ENCODE results near the gene TTC9B.

Gene TTC9B

GRCh38 chr19:40255619-40256166 is 37.5 kb upstream of the TTC9B start:
- no peak for DNase-seq (ENCODE audit: low read depth)

DNA sequence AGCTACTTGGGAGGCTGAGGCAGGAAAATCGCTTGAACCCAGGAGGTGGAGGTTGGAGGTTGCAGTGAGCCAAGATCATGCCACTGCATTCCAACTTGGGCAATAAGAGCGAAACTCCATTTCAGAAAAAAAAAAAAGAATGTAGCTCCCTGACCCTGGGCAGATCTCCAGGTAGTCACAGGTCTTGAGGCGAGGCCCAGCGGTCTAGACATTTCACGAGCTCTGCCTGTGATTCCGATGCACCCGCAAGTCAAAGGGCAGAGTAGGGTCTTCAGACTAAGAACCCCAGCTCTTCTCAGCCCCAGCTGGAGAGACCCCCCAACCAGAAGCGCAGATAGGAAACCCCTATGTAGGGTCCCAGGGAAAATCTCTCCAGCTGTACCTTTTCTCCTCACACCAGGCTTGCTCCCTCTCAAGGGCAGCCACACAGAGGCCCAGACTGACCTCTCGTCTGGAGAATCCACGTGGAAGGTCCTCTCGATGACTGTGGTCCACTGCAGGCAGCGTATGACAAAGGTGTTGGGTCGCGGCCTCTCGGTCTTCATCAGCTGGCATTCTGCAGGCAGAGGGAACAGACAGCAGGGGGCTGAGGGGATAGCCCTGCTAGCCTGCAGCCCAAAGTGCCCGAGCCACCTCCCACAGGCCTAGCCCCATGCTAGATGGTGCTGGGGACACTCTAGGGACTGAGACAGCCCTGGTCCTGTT is 36.7 kb upstream of the TTC9B start:
- in situ Hi-C loops (cut with HindIII; ENCODE audit: low sequenced_read_pairs), result no loop called here
- no peak for DNase-seq (ENCODE audit: low read depth)
- TF ChIP-seq CTCF (IDR thresholded peaks at IDR 0.05; ENCODE audit: low read depth, low read length, missing control alignments), result no peak
- H3K4me3 ChIP-seq (ENCODE audit: low read depth, low read length), result no peak overlapping the region

More at GRCh38 chr19:40255619-40256166, 37.5 kb upstream of the TTC9B start:
- no peak overlapping the region for H3K4me3 ChIP-seq (ENCODE audit: low read depth, low read length)
- in situ Hi-C loops (cut with HindIII; ENCODE audit: low sequenced_read_pairs), result no loop called here
- TF ChIP-seq CTCF (IDR thresholded peaks at IDR 0.05; ENCODE audit: low read depth, low read length, missing control alignments), result no peak

DNA sequence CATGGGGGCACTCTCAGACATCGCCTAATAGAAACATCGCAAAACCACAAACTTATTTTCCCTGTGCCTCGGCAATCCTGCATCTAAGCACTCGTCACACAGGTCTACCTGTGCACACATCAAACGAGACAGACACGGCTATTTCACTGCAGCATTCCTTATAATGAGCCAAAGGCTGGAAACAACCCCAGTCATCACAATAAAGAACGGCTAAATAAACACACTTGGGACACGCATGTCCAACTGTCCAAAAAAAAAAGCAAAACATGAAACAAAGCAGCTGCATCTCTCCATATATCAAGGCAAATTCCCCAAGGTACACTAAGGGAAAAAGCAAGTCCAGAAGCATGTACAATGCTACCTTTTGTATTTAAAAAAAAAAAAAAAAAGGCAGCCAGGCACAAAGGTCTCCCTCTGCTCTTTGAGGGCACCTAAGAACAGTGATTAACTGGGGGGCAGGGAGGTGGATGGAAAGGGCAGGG is 35.5 kb upstream of the TTC9B start:
- in situ Hi-C loops (cut with HindIII; ENCODE audit: low sequenced_read_pairs), result no loop called here
- TF ChIP-seq CTCF (IDR thresholded peaks at IDR 0.05; ENCODE audit: low read depth, low read length, missing control alignments), result no peak
- H3K4me3 ChIP-seq (ENCODE audit: low read depth, low read length), result no peak overlapping the region
- DNase-seq (ENCODE audit: low read depth), result no peak

DNA sequence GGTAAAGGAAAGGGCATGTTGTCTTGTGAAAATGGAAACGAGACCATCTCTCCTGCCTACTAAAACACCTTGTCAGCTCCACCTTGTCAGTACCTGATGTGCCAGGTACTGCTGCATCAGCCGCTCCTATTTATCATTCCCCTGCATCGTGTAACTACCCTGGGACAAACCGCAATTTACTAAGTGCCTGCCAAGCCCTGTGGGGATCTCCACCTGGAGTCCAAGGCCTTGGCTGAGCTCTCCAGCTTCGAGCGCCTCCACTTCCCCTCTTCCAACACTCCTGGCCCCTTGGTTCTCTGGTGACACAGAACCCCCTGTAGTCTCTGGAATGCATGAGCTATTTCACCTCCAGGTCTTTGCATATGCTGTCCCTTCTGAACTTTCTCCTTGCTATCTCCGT is 34.2 kb upstream of the TTC9B start:
- no peak for TF ChIP-seq CTCF (IDR thresholded peaks at IDR 0.05; ENCODE audit: low read depth, low read length, missing control alignments)
- in situ Hi-C loops (cut with HindIII; ENCODE audit: low sequenced_read_pairs), result no loop called here
- no peak for DNase-seq (ENCODE audit: low read depth)
- no peak overlapping the region for H3K4me3 ChIP-seq (ENCODE audit: low read depth, low read length)

DNA sequence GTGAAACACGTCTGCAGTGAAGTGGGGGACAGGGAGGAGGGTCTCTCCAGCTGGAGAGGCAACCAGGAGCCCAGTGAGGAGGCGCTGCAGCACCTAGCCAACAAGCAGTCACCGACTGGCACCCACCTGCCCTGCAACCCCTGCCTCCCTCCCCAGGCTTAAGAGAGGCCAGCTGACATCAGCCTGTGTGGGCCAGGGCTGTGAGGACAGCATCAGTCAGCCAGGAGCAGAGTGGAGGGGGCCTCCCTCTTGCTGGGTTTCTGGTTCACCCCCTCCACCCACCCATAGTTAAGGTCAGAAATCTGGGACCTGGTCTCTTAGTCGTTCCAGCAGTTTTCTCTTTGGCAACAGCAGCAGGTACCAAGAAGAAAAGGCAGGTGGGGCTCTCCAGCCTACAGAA is 33.8 kb upstream of the TTC9B start:
- in situ Hi-C loops (cut with HindIII; ENCODE audit: low sequenced_read_pairs), result no loop called here
- H3K4me3 ChIP-seq (ENCODE audit: low read depth, low read length), result no peak overlapping the region
- DNase-seq (ENCODE audit: low read depth), result no peak
- TF ChIP-seq CTCF (IDR thresholded peaks at IDR 0.05; ENCODE audit: low read depth, low read length, missing control alignments), result no peak

- no peak overlapping the region for H3K4me3 ChIP-seq (ENCODE audit: low read depth, low read length)
- DNase-seq (ENCODE audit: low read depth), result no peak
- no peak for TF ChIP-seq CTCF (IDR thresholded peaks at IDR 0.05; ENCODE audit: low read depth, low read length, missing control alignments)
- in situ Hi-C loops (cut with HindIII; ENCODE audit: low sequenced_read_pairs), result no loop called here
These were observed 33.1 kb upstream of the TTC9B start for GRCh38 chr19:40251244-40251643.
